Right hindlimb (tissue), 1 donor: ENCODE data around the gene SEC14L3.

Source experiments
- DNase-seq: peaks from one replicate; pipeline ENCODE4 v3.0.0-alpha.2; 2018

The SEC14L3 gene

DNA sequence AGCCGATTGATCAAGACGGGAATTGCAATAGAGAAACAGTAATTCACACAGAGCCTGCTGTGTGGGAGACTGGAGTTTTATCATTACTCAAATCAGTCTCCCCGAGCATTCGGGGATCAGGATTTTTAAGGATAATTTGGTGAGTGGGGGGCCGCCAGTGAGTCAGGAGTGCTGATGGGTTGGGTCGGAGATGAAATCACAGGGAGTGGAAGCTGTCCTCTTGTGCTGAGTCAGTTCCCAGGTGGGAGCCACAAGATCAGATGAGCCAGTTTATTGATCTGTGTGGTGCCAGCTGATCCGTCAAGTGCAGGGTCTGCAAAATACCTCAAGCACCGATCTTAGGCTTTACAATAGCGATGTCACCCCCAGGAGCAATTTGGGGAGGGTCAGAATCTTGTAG lies 30.7 kb downstream of the SEC14L3 start:
- DNase-seq = no peak

DNA sequence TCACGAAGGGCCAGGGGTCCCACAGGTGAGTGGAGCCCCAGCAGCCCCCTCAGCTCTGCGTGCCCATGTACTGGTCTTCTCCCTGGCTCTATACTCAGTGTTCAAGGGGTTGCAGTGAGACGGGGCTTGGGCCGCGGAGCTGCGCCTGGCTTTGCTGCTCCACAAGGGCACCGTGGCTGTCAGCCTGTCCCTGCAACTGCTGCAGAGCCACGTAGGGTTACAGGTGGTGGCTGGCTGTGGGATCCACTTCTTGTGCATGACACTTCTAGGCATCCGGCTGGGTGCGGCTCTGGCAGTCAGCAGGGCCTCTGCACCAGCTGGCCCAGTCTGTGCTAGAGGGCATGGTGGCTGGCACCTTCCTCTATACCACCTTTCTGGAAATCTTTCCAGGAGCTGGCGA lies 32.0 kb downstream of the SEC14L3 start:
- no peak for DNase-seq

DNA sequence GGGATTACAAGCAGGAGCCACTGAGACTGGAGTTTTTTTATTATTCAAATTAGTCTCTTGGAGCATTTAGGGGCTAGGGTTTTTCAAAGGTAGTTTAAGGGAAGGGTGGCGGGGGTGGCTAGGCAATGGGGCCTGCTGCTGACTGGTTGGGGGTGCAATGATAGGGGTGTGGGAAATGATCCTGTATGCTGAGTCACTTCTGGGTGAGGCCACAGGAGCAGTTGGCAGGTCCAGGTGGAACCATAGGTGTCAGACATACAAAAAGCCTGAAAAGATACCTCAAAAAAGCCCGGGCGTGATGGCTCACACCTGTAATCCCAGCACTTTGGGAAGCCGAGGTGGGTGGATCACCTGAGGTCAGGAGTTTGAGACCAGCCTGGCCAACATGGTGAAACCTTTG lies 32.6 kb downstream of the SEC14L3 start:
- DNase-seq = no peak

DNA sequence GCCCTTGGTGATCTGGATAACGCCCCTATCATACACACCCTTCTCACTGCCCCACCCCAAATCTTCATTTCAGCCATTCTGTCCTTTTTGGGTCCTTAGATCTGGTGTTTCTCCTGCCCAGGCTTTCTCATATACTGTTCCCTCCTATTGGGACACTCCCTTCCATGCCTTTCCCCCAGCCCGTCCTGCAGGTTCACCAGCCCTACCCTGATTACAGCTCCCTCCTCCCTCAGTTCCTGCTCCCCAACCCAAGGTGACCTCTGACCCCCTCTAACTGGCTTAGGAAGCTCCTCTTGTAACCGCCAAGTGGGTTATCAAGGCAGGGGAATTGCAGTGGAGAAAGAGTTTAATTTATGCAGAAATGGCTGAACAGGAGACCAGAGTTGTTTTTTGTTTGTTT lies 33.3 kb downstream of the SEC14L3 start:
- no peak for DNase-seq

DNA sequence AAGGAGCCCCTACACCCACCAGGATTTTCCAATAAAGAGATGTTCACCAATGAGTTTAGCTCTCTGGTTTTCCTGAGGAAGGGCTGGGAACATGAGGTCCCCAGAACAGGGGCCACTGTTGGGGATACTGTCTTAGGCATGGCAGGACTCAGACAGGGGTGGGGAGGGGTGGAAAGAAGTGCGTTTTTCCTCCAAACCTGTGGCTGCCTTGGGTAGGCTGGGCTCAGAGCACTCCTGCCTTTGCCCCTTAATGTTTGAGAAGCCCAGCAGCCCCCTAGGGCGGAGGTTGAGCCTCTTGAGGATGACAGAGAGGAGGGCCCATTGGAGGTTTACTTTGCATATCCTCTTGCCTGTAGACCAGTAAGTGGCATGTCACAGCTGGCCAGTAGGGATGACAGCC lies 35.6 kb downstream of the SEC14L3 start:
- no peak for DNase-seq

DNA sequence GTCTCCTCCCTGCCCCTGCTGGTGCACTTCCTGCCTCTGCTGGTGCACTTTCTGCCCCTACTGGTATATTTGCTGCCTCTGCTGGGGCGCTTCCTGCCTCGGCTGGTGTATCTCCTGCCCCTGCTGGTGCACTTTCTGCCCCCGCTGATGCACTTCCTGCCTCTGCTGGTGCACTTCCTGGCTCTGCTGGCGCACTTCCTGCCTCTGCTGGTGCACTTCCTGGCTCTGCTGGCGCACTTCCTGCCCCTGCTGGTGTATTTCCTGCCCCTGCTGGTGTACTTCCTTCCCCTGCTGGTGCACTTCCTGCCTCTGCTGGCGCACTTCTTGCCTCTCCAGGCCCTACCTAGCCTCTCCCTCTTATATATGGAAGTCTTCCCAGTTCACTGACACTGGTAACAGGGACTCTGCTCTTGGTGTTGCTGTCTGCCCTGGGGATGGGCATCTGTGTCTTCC lies 36.1 kb downstream of the SEC14L3 start:
- no peak for DNase-seq

DNA sequence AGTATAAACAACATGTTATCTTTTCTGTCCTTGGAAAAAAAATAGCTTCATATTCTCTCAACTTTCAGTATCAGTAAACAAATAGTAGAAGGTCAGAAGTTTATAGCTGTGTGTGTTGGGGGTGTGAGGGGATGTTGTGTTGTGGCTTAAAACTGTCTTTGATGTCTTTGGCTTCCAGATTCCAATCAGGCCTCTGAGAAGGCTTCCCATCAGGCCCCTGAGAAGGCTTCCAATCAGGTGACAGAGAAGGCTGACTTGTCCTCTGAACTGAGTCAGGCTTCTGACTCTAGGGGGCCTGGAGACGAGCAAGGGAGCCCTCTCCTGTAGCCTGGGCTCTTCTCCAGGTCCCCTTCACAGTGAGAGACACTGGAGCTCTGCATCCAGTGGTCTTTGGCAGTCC lies 37.0 kb downstream of the SEC14L3 start:
- no peak for DNase-seq

DNA sequence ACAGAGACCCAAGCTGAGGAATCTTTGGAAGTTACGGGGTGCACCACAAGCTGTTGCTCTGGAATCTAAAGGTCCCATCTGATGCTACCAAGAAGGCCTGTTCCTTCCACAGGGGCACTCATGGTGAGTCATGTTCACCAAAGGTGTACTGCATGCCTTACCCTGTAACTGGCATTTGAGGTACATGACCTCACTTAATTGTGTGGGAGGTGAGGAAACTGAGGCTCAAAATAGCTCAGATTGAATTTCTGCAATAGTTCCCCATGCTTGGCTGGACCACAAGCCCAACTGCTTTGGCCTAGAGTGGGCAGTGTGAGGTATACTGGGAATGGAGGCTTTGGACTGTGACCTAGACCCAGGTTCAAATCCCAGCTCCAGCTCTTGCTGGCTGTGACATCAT lies 38.0 kb downstream of the SEC14L3 start:
- DNase-seq = no peak

DNA sequence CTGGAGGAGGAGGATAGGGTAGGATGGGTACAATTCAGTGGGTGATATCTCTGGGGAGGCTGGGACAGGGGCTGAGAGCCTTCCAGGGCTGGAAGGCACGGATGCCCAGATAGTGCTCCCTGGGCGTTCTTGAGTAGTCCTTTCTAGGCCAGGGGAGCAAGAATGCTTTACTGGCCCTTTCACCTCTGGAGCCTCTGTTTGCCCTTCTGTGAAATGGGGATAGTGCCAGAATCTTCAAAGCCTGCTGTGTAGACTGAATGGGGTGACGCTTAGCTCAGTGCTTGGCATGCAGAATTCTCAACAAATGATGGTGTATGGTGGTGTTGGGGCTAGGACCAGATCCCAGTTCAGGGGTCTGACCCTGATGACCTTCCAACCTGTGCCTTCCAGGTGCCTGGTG lies 38.6 kb downstream of the SEC14L3 start:
- DNase-seq = no peak

DNA sequence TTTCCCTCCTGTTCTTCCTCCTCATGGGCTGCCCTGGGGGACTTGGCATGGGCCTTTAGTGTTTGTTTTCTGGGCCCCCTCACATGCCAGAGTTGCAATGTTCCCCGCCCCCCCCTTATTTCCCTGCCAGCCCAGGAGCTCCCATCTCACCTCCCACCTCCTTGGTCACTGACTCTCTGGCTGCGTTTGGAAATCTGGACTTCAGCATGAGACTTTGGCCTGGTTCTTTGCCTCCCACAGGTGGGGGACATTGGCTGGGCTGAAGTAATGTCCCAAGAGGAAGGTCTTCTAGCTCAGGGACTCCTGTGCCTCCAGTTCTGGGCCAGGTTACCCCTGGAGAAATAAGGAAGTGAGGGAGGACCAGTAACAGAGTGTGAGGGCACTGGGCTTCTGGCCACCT lies 39.3 kb downstream of the SEC14L3 start:
- DNase-seq = no peak

DNA sequence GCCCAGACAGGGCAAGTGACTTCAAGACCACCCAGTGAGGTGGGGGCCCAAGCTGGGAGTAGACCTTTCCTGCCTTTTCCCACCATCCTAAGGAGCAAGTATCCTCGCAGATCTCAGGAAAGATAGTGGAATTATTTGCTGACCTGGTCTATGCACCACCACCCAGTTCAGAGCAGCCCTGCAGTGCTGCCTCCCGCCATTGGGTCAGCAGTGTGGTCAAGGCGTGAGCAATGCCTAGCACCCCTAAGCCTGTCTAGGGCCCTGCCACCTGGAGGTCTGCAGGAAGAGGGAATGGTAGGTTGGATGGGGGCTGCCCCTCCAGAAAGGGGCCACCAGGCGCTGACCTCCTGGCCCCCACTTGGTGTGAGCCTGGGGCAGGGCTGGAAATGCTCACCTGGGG lies 39.7 kb downstream of the SEC14L3 start:
- no peak for DNase-seq

DNA sequence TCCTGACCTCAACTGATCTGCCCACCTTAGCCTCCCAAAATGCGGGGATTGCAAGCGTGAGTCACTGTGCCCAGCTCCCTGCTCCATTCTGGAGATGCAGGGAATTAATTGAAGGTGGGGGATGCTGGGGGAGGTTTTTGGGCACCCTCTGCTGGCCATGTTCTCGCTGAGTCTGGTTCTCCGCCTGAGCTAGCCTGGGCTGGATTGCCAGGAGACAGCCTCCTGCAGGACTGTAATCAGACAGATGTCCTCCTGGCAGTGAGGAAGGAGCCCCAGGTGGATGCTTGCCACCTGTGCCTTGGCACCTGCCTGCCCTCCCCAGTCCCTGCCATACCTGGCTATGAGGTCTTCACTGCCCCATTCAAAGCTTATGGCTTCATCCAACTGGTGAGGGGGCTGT lies 40.9 kb downstream of the SEC14L3 start:
- DNase-seq = no peak

DNA sequence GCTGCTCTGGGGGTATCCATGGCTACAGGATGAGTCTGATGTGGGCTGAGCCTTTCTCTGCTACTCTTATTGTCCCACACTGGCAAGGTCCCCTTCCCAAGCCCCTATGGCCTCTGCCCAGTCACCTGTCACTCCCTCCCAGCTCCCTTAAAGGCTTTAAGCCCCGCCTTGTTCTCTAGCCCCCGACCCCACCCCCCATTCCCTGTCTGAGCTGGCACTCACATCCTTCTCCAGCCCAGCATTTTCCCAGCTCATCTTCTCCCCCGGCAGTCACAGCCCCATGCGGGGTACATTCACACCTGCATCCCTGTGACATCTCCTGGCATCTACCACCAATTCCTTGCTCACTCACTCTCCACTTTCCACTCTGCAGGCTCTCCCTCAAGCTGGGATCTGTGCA lies 41.9 kb downstream of the SEC14L3 start:
- no peak for DNase-seq

DNA sequence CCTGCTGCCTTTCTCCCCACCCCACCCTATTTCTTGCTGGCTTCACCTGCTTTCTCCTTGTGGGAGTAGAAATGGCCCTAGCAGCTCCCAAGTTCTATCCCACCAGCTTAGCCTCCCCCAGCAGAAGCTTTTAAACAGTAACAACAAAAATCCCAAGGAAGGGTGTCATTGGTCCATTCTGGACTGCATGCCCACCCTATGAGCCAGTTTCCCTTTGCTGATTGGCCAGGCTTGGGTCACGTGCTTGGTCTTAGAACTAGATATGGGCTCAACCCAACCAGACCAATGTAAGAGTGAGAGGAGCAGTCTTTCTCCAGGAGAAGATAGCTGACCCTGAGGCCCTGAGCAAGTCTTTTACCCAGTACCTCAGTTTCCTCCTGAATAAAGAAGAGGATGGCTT lies 43.9 kb downstream of the SEC14L3 start:
- no peak for DNase-seq

DNA sequence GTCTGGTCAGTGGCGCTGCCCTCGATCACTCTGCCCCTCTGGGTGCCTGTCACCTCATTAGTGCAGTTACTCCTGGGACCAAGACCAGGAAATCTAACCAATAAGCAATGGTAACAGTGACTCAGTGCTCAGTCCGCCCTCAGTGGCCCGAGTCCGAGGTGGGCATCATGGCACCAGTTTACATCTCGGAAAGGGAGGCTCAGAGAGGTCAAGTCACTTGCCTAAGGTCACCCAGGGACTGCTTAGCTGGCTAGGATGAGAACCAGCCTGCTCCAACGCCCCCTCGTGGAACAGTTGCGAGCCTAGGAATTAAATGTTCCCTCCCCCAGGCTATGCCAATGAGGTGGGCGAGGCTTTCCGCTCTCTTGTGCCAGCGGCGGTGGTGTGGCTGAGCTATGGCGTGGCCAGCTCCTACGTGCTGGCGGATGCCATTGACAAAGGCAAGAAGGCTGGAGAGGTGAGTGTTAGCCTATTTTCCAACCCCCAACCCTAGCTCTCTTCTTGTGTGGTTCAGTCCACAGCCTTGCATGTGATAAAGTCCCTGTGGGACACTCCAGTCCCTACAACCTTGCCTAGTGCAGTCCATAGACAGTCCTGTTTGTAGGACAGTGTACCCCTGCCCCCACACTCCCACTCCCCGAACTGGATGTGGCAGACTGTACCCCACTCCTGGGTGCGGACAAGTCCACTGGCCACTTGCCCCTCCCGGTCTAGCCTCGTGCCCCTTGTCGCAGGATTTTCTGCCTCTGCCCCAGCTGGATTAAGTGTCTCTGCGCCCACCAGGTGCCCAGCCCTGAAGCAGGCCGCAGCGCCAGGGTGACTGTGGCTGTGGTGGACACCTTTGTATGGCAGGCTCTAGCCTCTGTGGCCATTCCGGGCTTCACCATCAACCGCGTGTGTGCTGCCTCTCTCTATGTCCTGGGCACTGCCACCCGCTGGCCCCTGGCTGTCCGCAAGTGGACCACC lies 45.1 kb downstream of the SEC14L3 start:
- peak; percentile 85 for DNase-seq

DNA sequence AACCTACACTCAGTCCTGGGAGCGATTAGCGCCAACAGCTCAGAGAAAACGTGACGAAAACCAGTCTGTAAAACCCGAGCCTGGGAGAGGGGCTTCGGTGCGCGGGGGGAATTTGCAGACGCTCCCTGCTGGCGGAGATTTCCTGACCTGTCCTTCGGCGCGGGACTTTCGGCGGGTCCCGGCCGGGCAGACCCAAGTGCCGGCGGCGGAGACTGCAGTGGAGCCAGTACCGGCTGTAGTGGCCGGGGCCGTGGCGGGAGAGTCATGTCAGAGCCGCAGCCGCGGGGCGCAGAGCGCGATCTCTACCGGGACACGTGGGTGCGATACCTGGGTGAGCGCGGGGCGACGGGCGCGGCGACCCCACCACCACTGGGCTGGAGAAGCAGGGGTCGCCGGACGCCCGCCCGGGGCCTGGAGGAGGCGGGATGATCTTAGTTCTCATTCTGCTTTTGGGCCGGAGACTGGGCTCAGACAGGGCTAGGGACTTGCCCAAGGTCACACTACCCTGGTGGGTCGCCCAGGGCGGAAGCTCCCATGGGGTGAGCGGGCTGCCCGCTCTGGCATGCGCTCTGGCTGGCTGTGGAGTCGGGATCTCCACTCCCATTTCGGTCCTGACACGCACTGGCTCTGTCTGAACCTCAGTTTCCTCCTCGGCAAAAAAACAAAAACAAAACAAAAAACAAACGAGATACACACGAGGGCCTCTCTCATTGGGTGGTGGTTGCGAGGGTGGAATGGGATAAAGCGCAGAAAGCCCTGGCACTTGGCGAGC lies 46.0 kb downstream of the SEC14L3 start, which contains the start of gene MTFP1:
TSS of gene MTFP1 (plus strand) at position 153 of the 772 bp plus-strand sequence. CDS start at position 265, 112 bp downstream.
- peak; percentile 83 for DNase-seq

DNA sequence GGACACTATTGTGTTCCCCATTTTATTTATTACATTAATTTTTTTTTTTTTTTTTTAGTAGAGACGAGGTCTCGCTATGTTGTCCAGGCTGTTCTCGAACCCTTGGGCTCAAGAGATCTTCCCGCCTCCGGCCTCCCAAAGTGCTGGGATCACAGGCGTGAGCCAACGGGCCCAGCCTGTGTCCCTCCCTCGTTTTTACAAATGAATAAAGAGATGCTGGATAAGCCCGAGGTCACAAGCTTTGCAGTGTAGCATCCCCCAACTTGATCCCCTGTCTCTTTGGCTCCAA lies 46.5 kb downstream of the SEC14L3 start:
- no peak for DNase-seq

DNA sequence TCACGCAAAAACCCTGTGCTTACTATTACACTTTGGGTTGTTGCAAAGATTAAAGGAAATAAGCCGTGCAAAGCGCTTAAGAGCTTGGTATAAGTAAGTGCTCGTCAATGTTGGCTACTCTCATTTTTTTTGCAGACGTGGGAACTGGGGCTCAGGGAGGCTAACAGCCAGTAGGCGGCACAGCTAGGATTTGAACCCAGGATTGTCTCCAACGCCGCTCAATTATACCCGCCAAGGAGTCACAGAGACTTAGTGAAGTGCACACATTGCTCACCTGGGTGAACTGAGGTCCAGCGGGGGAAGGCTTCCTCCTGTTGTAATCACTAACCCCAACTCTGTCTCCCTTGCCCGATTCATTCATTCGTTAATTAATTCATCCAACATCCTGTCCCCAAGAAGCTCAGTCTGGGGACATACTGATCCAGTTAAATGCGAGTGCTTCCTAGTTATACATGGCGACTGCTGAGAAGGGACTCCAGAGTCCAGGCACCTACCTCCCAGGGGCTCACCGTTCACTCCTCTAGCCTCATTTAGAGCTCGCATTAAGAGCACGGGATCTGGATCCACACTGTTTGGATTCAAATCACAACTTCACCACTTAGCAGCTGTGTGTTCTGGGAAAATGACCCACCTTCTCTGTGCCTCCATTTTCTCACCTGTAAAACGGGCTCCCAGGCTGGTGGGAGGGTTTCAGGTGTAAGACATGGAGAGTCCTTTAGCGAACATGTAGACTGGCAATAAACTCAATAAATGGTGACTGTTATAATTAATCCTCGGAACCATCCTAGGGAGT lies 47.1 kb downstream of the SEC14L3 start:
- no peak for DNase-seq

DNA sequence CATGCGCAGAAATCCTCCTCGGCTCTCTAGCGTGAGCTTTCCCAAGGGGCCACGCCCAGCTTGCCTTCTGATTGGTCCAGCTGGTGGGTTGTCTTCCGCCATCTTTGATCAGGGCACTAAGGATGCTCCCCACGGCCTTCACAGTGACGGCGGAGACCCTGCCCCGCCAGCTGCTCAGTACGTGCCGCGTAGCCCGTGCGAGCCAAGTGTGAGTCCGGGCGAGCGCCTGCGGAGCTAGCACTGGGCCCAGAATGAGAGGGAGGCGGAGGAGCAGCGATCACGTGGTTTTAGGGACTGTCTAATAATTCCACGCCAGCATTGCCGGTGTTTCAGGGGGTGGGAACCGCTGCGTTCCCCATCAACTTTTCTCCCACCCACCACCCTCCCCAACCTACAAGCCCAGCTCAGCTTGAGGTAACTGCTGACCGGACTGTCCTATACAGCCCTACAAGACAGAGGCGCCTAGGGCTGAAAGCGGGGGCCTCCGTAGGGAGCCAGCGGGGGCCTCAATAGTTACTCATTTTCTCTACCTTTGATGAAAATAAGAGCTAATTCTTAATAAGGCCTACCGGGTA lies 47.8 kb downstream of the SEC14L3 start:
- DNase-seq = peak; percentile 100

DNA sequence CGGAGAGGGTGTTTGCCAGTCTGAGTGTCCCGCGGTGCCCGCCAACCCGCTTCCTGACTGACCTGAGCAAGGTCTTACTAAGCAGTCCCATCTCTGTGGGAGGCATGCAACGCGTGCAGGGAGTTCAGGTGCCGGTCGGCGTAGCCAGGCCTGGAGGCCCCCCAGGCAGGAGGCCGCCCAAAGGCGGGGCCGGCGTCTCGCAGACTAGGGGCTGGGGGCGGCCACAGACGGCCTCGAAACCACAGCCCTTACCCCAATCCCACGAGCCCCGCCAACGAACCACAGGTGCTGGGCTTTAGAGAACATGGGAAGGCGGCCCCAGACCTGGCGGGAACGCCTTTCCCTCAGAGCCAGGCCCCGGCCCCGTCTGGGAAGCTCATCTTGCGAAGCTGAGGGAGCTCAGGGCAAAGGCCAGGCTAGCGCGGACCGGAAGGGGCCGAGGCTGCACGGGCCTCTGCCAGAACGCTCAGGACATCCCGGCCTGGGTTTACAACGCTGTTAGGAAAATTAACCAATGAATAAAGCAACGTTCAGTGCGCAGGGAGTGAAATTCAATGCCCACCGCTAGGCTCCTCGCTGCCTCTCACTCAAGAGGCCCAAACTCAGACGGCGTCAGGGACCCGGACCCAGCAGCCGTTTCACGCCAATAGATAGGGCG lies 48.4 kb downstream of the SEC14L3 start:
- DNase-seq = no peak

DNA sequence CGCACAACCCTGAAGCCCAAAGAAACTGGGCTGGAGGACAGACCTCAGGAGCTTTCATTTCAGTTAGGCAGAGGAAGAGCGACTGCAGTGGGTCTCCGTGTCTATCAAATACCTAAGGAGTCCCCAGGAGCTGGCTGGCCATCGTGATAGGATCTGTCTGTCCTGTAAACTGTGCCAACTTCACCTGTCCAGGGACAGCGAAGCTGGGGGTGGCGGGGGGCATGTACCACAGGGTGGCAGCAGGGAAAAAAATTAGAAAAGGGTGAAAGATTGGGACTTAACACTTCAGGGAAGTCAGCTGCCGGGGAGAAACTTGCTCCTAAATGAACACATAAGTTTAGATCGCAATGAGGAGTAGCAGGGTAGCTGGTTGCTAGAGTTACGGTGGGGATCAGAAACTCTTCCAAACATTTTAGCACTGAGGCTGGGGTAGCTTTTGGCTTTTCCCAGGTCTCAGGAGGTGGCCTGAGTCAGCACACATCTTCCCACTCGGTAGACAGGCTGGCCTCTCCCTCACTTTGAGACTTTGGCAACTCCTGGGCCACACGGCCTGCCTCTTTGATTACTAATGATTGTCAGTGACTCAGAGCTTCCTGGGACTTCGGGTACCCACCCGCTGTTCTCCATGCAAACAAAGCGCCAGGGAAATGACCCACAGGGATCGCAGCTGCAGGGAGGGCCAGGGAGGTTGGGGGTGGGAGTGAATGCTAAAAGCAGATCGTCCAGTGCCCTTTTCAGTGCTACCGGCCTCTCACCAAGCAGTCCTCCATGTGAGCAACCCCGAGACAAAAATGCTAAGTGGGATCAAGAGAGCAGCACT lies 49.1 kb downstream of the SEC14L3 start:
- DNase-seq = peak; percentile 66
